Peyer's patch (tissue), 4 donors: ENCODE results near the gene SPATA2L.

Experiments
- POLR2A ChIP-seq, 2 donors: fragments of 450-650 bp; IDR thresholded peaks; one replicate each; pipeline ENCODE4 v1.5.1; 2017; ENCODE audit warnings: antibody characterized with exemption in 2 of 2, mild to moderate bottlenecking in 2 of 2, moderate library complexity in 2 of 2
- TF ChIP-seq, protein P1 (sequence below), 6 experiments: fragments of 450-650 bp in 4 of 6; fragments of 200-600 bp in 2 of 6; sonication (generic) in 1 of 6; IDR thresholded peaks; one replicate each; pipeline ENCODE4 v1.5.1; 2017 to 2019; ENCODE audit warnings: antibody characterized with exemption in 6 of 6, mild to moderate bottlenecking in 3 of 6, moderate library complexity in 1 of 6

DNA sequence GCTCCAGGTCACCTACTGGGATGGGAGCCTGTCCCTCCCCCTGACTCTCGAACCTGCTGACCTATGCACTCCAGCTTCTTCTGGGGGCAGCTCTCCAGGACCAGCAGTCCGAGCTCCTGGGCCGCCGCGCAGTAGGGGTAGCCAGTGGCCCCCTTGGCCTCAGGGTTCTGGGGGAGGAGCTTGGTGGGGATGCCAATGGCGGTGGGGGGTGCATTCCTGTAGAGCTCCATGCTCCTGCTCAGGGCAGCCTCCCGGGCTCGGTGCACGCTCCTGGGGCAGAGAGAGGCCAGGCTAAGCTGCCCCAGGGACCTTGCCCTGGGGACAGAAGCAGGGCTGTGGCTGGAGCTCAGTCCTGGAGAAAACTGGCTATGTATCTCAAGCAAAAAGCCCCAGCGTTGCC is 7.7 kb upstream of the SPATA2L start:
- no peak for TF ChIP-seq POLR2A (IDR thresholded peaks at IDR 0.05)
- TF ChIP-seq, protein P1, sequence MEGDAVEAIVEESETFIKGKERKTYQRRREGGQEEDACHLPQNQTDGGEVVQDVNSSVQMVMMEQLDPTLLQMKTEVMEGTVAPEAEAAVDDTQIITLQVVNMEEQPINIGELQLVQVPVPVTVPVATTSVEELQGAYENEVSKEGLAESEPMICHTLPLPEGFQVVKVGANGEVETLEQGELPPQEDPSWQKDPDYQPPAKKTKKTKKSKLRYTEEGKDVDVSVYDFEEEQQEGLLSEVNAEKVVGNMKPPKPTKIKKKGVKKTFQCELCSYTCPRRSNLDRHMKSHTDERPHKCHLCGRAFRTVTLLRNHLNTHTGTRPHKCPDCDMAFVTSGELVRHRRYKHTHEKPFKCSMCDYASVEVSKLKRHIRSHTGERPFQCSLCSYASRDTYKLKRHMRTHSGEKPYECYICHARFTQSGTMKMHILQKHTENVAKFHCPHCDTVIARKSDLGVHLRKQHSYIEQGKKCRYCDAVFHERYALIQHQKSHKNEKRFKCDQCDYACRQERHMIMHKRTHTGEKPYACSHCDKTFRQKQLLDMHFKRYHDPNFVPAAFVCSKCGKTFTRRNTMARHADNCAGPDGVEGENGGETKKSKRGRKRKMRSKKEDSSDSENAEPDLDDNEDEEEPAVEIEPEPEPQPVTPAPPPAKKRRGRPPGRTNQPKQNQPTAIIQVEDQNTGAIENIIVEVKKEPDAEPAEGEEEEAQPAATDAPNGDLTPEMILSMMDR (IDR thresholded peaks at IDR 0.05): no peak
